DND-41 (cell line): Measurements from ENCODE around the gene PHB1.
"Not testable (repeated sequence)": the region's sequence is repeated elsewhere in the genome, so short reads cannot be mapped to it uniquely, and the experiment has no call there.

Experiments used
- EZH2 ChIP-seq: IDR thresholded peaks from 3 replicates; pipeline ENCODE4 v1.6.1; 2012; ENCODE audit warnings: borderline replicate concordance, low read depth, mild to moderate bottlenecking, moderate library complexity, low read length, inconsistent platforms; ENCODE audit not compliant: severe bottlenecking
- TF ChIP-seq, protein P1 (sequence below): IDR thresholded peaks from 2 replicates; pipeline ENCODE4 v1.5.1; 2012; ENCODE audit warnings: borderline replicate concordance, low read length, moderate library complexity, mild to moderate bottlenecking; ENCODE audit not compliant: poor library complexity, severe bottlenecking; ENCODE audit errors: extremely low read depth

DNA sequence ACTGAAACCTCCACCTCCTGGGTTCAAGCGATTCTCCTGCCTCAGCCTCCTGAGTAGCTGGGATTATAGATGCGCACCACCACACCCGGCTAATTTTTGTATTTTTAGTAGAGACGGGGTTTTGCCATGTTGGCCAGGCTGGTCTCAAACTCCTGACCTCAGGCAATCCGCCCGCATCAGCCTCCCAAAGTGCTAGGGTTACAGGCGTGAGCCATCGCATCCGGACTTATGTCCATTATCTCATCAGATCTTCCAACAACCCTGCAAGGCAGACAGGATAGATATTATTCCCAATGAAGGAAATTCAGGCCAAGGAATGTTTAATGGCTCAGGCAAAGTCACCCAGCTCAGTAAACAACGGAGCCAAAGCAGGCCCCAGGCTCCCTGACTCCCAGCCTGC lies 49.6 kb downstream of the PHB1 start:
- TF ChIP-seq, protein P1, sequence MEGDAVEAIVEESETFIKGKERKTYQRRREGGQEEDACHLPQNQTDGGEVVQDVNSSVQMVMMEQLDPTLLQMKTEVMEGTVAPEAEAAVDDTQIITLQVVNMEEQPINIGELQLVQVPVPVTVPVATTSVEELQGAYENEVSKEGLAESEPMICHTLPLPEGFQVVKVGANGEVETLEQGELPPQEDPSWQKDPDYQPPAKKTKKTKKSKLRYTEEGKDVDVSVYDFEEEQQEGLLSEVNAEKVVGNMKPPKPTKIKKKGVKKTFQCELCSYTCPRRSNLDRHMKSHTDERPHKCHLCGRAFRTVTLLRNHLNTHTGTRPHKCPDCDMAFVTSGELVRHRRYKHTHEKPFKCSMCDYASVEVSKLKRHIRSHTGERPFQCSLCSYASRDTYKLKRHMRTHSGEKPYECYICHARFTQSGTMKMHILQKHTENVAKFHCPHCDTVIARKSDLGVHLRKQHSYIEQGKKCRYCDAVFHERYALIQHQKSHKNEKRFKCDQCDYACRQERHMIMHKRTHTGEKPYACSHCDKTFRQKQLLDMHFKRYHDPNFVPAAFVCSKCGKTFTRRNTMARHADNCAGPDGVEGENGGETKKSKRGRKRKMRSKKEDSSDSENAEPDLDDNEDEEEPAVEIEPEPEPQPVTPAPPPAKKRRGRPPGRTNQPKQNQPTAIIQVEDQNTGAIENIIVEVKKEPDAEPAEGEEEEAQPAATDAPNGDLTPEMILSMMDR: not testable (repeated sequence)
- not testable (repeated sequence) for TF ChIP-seq EZH2
